ENCODE data around the gene MRPL34.

MRPL34 gene

DNA sequence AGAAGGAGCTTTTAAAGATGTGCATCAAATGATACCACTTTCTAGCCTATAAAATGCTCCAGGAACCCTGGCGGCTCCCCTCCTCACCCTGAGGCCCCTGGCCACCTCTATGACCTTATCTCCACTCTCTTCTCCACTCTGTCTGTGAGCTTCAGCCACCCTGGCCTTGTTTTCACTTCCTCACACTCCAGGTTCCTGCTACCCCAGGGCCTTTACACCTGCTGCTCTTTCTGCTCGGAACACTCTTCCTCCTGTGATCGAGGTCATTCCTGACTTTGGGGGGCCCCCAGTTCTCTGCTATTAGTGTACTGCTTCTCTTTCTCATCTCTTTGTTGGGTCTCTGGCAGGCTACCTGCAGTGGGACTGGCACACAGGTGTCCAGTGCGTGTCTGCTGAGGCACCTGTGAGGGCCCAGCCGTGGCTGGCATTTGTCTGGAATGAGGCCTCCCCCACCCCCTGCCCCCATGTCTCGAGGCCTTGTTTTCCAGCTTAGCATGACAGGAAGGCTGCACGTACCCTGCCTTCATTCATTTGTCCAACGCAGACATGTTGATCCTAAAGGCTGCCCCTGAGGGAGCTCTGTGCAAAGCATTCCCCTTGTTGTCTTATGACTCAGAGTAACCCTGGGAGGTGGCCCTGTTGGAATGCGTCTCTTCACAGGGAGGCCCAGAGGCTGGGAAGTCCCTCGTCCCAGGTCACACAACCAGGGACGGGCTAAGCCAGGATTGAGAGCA lies 6.0 kb downstream of the MRPL34 start:
- no peak overlapping the region for H3K27ac ChIP-seq
- TF ChIP-seq, protein P1, sequence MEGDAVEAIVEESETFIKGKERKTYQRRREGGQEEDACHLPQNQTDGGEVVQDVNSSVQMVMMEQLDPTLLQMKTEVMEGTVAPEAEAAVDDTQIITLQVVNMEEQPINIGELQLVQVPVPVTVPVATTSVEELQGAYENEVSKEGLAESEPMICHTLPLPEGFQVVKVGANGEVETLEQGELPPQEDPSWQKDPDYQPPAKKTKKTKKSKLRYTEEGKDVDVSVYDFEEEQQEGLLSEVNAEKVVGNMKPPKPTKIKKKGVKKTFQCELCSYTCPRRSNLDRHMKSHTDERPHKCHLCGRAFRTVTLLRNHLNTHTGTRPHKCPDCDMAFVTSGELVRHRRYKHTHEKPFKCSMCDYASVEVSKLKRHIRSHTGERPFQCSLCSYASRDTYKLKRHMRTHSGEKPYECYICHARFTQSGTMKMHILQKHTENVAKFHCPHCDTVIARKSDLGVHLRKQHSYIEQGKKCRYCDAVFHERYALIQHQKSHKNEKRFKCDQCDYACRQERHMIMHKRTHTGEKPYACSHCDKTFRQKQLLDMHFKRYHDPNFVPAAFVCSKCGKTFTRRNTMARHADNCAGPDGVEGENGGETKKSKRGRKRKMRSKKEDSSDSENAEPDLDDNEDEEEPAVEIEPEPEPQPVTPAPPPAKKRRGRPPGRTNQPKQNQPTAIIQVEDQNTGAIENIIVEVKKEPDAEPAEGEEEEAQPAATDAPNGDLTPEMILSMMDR (conservative IDR thresholded peaks at IDR 0.05): no peak

DNA sequence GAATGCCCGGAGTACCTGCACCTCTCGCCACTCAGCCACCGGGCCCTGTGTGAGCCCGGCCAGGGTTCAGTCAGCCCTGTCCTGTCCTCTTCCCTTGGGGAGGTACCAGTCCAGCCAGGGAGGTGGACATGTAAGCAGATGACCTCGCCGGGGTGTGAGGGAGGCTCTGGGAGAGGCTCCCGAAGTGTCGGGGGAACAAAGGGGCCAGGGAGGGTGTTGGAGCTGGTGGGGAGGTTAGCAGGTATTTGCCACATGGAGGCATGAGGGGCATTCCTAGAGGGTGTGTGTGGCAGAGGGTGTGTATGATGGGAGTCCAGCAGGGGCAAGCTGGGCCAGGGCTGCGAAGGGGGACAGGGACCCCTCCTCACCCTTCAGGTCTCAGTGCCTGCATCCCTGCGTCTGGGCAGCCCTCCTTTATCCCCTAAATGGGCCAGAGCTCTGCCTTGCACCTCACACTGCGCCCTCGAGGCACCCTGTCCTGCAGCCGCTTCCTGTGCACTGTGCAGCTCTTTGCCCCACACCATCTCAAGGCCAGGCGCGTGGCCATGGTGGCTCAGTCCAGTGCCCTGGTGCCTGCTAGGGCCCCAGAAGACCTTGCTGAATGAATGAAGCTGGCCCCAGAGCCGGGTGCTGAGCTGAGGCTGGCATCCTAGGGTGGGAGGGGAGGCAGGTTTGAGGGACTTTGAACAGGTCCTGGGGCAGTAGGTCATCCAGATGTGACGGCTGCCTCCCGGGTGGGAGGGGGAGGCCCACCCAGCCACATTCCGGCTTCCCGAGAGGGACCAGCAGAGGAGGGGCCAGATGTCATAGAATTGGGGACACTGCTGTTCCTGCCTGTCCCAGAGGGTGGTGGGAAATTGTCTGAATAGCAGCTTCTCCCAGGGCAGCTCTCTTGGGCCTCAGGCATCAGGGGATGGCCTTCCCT lies 6.8 kb downstream of the MRPL34 start:
- TF ChIP-seq, protein P1 (conservative IDR thresholded peaks at IDR 0.05): no peak
- no peak overlapping the region for H3K27ac ChIP-seq

DNA sequence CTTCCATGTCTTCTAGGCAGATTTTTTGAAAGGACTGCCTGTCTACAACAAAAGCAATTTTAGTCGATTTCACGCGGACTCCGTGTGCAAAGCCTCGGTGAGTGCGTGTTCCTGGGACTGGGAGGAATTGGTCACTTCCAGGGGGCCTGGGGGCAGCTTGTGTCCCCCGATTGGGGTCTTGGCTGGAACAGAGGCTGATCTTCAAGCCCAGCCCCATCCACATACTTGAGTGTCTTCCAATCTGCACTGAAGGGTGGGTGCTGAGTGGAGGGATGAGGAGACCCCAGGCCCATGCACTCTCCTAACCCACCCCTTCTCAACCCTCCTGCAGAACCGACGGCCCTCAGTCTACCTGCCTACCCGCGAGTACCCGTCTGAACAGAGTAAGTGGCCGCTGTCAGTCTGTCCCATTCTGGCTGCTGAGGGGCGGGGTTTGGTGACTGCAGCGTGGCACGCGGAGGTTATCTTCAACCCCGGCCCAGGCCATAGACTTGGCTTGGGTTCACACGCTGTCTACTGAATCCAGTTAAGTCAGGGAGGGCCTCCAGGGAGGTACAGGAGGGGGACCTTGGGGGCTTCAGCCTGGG lies 8.4 kb downstream of the MRPL34 start:
- H3K27ac ChIP-seq: no peak overlapping the region
- TF ChIP-seq, protein P1 (conservative IDR thresholded peaks at IDR 0.05): no peak

DNA sequence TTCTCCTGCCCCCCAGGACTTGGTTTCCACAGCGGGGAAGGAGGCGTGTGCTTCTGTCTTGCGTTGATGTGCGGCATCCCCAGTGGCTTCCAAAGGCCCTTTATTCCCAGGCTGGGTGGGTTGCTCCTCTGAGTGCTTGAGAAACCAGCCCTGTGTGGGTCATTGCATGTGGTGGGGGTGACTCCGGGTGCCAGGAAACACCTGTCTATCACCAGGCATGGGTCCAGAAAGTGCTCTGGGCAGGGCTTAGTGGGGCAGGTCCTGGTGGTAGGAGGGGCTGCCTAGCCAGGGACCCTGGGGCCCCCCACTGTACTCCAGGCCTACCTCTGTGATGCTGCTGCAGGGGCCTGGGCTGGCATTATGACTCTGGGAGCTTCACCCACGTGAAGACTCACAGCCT lies 13.3 kb downstream of the MRPL34 start:
- H3K27ac ChIP-seq: no peak overlapping the region
- TF ChIP-seq, protein P1 (conservative IDR thresholded peaks at IDR 0.05): no peak

DNA sequence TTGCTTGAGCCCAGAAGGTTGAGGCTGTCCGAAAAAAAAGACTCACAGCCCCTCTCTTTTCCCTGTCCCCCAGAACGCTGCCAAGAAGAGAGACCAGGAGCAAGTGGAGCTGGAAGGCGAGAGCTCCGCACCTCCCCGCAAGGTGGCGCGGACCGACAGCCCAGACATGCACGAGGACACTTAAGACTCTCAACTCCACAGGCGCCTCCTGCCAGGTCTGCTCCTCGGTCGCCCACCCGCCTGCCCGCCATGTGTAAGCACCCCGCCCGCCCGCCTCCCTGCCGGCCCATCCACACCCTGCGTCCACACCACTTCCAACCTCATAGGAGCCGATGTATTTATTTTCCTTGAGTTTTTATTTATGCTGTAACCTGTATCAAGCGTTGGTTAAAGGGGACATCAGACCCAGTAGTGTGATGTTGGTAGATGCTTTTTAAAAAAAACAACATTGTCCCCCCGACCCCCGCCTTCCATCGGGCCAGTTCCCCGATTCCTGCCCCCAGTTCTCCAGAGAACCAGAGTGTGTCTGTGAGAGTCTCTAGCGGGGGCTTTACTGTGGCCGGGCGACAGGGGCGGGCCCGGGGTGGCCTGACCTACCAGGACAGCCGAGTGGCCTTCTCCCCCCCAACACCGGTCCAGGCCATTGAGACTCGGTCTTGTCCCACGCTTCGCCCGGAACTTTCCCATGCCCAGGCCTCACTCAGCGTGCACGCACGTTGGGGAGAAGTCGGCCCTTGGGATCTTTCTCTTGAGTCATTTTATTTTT lies 14.0 kb downstream of the MRPL34 start:
- TF ChIP-seq, protein P1 (conservative IDR thresholded peaks at IDR 0.05): no peak
- H3K27ac ChIP-seq: no peak overlapping the region

DNA sequence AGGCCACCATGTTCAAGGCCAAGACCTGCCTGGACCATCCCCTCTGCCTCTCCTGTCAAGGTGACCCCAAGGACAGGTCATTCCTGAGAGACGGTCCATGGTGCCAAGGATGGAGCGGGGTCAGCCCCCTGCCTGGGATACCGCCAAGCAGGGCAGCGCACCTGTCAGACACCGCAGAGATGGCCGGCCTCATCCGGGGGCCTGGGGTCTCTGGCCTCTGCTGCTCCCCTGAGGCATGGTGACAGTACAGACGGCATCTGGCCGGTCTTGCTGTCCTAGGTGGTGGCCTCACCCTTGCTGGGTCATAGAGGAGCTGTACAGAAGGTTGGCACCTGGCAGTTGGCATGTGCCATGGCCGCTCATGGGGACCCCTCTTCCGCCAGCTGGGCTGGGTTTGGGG lies 14.8 kb downstream of the MRPL34 start:
- no peak overlapping the region for H3K27ac ChIP-seq
- TF ChIP-seq, protein P1 (conservative IDR thresholded peaks at IDR 0.05): no peak

Data from VCaP (cell line).